GM12875 (cell line): ENCODE results near the gene UFM1.

Experiments used
- H3K4me3 ChIP-seq: one replicate; pipeline ENCODE4 v1.5.1; 2011; ENCODE audit warnings: low read depth, low read length, control low read depth
- CTCF ChIP-seq: IDR thresholded peaks from 2 replicates; pipeline ENCODE4 v1.5.1; 2011; ENCODE audit warnings: low read depth, mild to moderate bottlenecking, control low read depth, inconsistent platforms, low read length, moderate library complexity, borderline replicate concordance; ENCODE audit not compliant: insufficient read depth

UFM1 gene

GRCh38 chr13:38382946-38383345 is 33.3 kb downstream of the UFM1 start:
- H3K4me3 ChIP-seq = no peak overlapping the region
- no peak for TF ChIP-seq CTCF

- no peak for TF ChIP-seq CTCF
- no peak overlapping the region for H3K4me3 ChIP-seq
Measured at GRCh38 chr13:38384171-38384570, 34.5 kb downstream of the UFM1 start.

GRCh38 chr13:38385153-38385891 is 35.7 kb downstream of the UFM1 start:
- no peak overlapping the region for H3K4me3 ChIP-seq
- no peak for TF ChIP-seq CTCF

GRCh38 chr13:38386421-38386820 is 36.8 kb downstream of the UFM1 start:
- H3K4me3 ChIP-seq = no peak overlapping the region
- no peak for TF ChIP-seq CTCF

- TF ChIP-seq CTCF = no peak
Measured at GRCh38 chr13:38391341-38391740, 41.7 kb downstream of the UFM1 start.

GRCh38 chr13:38394777-38395496 is 45.3 kb downstream of the UFM1 start:
- no peak for TF ChIP-seq CTCF
- no peak overlapping the region for H3K4me3 ChIP-seq

More at GRCh38 chr13:38391341-38391740, 41.7 kb downstream of the UFM1 start:
- H3K4me3 ChIP-seq = no peak overlapping the region

GRCh38 chr13:38395497-38395788 is 45.8 kb downstream of the UFM1 start:
- no peak for TF ChIP-seq CTCF
- no peak overlapping the region for H3K4me3 ChIP-seq
